Chondrocyte (in vitro differentiated cells): ENCODE results near the gene ANKRD6. TPM values are rescaled to one million over a fixed set of nuclear protein-coding genes. Genes with fewer than 3 reads are reported as not detected.
A peak's percentile ranks its signal among the peaks of the same experiment; 100 is the strongest.

Source experiments
- DNase-seq: peaks from one replicate; pipeline ENCODE4 v3.0.0; 2021; ENCODE audit warnings: mixed read lengths, low spot score
- H3K27ac Mint-ChIP-seq: one replicate; pipeline ENCODE4 v1.8.0; 2021; ENCODE audit warnings: mild to moderate bottlenecking, moderate library complexity, mixed read lengths; ENCODE audit not compliant: unreplicated experiment
- H3K27me3 Mint-ChIP-seq: 2 replicates; pipeline ENCODE4 v1.8.0; 2021; ENCODE audit warnings: low read depth, mixed read lengths
- H3K36me3 Mint-ChIP-seq: 2 replicates; pipeline ENCODE4 v1.8.0; 2021; ENCODE audit warnings: low read depth, mixed read lengths
- H3K4me1 Mint-ChIP-seq: 2 replicates; pipeline ENCODE4 v1.8.0; 2021; ENCODE audit warnings: low read depth, mild to moderate bottlenecking, mixed read lengths
- H3K4me3 Mint-ChIP-seq: one replicate; pipeline ENCODE4 v1.8.0; 2021; ENCODE audit warnings: mild to moderate bottlenecking, moderate library complexity, mixed read lengths; ENCODE audit not compliant: unreplicated experiment
- H3K9me3 Mint-ChIP-seq: 2 replicates; pipeline ENCODE4 v1.8.0; 2021; ENCODE audit warnings: low read depth, mixed read lengths
- total RNA-seq: library from RNA; stranded (reverse); gene quantifications from 3 replicates; pipeline ENCODE4 v1.2.1, GENCODE V29; 2021
- TF ChIP-seq, protein P1 (sequence below): fragments of 200-600 bp; sonication (generic); IDR thresholded peaks from 2 replicates; pipeline ENCODE4 v1.5.0; 2021; ENCODE audit warnings: antibody characterized with exemption, mild to moderate bottlenecking, moderate library complexity

The ANKRD6 gene
- total RNA-seq, 1 donor from 2014 or later, result 31.3 TPM

- Mint-ChIP-seq H3K4me1 (peaks cover 7% of the 10 kb centered on the region), H3K36me3 (no peaks in the 10 kb centered on the region), H3K27me3 (no peaks in the 10 kb centered on the region), H3K4me3 (no peak overlapping the region), H3K27ac (no peak overlapping the region), H3K9me3 (no peaks in the 10 kb centered on the region)
- no peak for DNase-seq
- TF ChIP-seq, protein P1, sequence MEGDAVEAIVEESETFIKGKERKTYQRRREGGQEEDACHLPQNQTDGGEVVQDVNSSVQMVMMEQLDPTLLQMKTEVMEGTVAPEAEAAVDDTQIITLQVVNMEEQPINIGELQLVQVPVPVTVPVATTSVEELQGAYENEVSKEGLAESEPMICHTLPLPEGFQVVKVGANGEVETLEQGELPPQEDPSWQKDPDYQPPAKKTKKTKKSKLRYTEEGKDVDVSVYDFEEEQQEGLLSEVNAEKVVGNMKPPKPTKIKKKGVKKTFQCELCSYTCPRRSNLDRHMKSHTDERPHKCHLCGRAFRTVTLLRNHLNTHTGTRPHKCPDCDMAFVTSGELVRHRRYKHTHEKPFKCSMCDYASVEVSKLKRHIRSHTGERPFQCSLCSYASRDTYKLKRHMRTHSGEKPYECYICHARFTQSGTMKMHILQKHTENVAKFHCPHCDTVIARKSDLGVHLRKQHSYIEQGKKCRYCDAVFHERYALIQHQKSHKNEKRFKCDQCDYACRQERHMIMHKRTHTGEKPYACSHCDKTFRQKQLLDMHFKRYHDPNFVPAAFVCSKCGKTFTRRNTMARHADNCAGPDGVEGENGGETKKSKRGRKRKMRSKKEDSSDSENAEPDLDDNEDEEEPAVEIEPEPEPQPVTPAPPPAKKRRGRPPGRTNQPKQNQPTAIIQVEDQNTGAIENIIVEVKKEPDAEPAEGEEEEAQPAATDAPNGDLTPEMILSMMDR, result no peak
These were observed 106.8 kb downstream of the ANKRD6 start for GRCh38 chr6:89539779-89540178.

DNA sequence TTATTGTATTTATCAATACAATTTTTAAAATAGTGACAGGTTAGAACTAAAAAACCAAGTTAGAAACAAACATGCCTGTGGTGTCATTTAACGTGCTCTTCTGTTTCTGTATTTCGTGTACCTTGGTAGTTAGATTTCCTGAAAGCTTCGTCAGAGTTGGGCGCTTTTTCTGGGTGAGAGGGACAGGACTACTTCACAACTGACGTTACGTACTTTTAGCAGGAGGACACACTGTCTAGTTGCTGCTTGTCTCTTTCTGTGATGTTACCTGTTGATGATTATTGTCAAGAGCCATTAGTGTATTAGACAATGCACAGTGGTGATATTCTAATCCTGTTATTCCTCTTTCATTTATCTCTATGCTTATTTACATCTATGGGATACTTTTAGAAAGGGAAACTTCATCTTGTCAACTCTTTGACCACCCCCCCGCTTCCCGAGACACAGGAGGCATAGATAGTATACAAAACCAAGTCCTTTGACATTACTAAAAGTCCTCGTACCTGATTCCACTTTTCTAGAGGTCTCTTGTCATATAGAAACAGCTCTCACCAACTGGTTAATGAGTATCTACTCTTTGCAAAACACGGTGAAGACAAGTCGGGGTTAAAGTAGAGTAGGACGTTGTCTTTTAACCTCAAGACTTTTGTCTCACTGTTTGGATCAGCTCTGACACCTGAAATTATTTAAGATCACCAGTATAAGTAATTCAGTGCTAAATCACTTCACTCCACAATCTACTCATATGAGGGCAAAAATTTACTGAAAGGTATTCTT lies 109.3 kb downstream of the ANKRD6 start:
- DNase-seq, result no peak
- Mint-ChIP-seq H3K4me1 (peaks cover 7% of the 10 kb centered on the region), H3K4me3 (no peak overlapping the region), H3K27me3 (no peaks in the 10 kb centered on the region), H3K27ac (no peak overlapping the region), H3K9me3 (no peaks in the 10 kb centered on the region), H3K36me3 (no peaks in the 10 kb centered on the region)
- TF ChIP-seq, protein P1, result no peak

DNA sequence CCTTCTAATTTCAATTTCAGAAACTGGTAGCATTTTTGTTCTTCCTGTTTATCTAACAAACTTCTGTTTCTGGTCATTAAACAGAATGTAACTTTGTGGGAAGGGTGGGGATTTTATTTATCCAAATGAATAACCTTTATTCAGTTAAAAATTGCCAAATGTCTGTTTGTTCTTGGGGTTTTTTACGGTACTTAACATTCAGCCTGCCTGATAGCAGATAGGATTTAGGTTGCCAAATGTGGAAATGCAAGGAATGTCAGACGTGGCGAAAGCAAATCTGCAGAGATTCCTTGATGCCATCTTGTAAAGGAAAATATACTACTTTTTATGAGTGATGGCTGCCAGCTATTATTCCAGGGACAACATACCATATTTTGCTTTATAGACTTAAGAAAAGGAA lies 109.9 kb downstream of the ANKRD6 start:
- TF ChIP-seq, protein P1, result no peak
- no peaks in the 10 kb centered on the region for H3K9me3 Mint-ChIP-seq
- no peak overlapping the region for H3K27ac Mint-ChIP-seq
- peaks cover 7% of the 10 kb centered on the region for H3K4me1 Mint-ChIP-seq
- no peaks in the 10 kb centered on the region for H3K36me3 Mint-ChIP-seq
- H3K4me3 Mint-ChIP-seq, result no peak overlapping the region
- no peak for DNase-seq
- no peaks in the 10 kb centered on the region for H3K27me3 Mint-ChIP-seq

DNA sequence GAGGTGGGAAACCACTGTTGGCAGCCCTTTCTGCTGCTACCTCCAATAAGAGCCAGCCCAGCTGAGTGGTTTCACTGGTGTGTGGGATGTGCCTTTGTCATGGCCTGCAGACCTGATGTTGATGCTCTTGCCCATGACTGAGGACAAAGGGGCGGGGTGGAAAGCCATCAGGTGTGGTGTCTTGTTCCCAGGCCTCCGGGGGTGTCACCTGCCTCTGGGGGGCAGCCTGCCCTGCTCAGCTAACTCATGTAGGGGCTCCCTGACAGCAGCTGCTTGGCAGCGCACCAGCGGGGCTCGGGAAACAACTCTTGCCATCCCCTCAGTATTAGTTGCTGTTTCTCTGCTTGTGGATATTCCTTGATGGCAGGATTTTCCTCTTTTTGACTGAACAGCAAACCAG lies 114.3 kb downstream of the ANKRD6 start:
- Mint-ChIP-seq H3K9me3 (no peaks in the 10 kb centered on the region), H3K4me1 (peaks cover 7% of the 10 kb centered on the region), H3K36me3 (no peaks in the 10 kb centered on the region), H3K4me3 (no peak overlapping the region), H3K27me3 (no peaks in the 10 kb centered on the region), H3K27ac (no peak overlapping the region)
- DNase-seq, result no peak
- TF ChIP-seq, protein P1, result no peak

DNA sequence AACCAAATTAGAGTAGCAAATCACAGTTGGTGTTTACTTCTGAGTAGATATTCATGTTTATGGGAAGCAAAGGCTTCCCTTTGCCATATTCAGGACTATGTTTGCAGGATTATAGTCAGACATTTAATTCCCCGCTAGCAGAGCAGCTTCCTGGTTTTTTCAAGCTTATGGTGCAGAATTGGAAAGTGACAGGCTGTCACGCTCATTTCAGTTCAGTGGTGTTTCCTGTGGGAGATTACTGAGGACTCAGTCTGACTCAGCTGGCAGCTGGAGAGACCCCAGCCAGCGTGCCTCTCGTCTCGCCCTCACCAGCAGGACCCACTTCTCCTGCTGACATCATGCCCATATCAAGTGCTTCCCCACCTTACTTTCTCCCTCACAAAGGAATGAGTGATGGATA lies 120.5 kb downstream of the ANKRD6 start:
- H3K27me3 Mint-ChIP-seq, result no peaks in the 10 kb centered on the region
- TF ChIP-seq, protein P1, result no peak
- peaks cover 9% of the 10 kb centered on the region for H3K4me1 Mint-ChIP-seq
- DNase-seq, result no peak
- H3K9me3 Mint-ChIP-seq, result peaks cover 8% of the 10 kb centered on the region
- peak overlapping the region; percentile 45 for H3K27ac Mint-ChIP-seq
- H3K36me3 Mint-ChIP-seq, result peaks cover 8% of the 10 kb centered on the region
- H3K4me3 Mint-ChIP-seq, result no peak overlapping the region
